Astrocyte (in vitro differentiated cells and primary cell): ENCODE results near the gene TNRC6C.

Source experiments
- EZH2 ChIP-seq: IDR thresholded peaks from 2 replicates; pipeline ENCODE4 v1.6.1; 2012; ENCODE audit warnings: mild to moderate bottlenecking, low read length, inconsistent platforms; ENCODE audit not compliant: insufficient read depth
- TF ChIP-seq, protein P1 (sequence below): IDR thresholded peaks from 2 replicates; pipeline ENCODE4 v1.5.1; 2011; ENCODE audit warnings: low read depth, mild to moderate bottlenecking, inconsistent platforms, low read length, moderate library complexity; ENCODE audit not compliant: insufficient read depth

DNA sequence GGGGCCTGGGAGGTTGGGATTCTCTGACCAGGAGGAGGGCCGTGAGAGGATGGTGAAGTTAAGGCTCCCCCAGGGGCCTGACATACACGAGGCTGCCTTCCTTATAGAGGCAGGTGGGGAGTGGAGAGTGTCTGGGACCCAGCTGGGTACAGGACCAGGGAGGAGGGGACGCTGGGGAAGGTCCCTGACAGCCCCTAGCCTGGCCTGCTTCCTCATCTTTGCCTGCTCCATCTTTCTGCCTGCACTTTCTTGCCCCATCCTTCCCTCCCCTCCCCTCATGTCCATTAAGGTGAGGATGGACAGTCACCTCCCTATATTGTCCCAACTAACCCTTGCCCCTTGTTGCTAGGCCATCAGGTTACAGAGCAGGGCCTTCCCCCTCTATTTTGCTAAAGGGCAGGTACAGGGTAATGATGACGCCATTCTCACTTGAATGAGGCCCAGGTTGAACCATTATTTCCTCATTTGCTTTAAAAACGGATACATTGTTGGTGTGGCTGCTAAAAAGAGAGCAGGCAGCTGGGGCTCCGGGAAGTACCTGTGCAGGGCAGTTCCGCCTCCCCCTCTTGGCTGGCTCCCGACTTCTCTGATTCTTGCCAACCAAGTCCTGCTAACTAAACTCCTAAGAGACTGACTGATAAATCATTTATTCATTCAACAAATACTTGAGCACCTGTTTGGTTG lies 189.0 kb downstream of the TNRC6C start:
- TF ChIP-seq, protein P1, sequence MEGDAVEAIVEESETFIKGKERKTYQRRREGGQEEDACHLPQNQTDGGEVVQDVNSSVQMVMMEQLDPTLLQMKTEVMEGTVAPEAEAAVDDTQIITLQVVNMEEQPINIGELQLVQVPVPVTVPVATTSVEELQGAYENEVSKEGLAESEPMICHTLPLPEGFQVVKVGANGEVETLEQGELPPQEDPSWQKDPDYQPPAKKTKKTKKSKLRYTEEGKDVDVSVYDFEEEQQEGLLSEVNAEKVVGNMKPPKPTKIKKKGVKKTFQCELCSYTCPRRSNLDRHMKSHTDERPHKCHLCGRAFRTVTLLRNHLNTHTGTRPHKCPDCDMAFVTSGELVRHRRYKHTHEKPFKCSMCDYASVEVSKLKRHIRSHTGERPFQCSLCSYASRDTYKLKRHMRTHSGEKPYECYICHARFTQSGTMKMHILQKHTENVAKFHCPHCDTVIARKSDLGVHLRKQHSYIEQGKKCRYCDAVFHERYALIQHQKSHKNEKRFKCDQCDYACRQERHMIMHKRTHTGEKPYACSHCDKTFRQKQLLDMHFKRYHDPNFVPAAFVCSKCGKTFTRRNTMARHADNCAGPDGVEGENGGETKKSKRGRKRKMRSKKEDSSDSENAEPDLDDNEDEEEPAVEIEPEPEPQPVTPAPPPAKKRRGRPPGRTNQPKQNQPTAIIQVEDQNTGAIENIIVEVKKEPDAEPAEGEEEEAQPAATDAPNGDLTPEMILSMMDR: no peak
- no peak for TF ChIP-seq EZH2
